Ovary (tissue), 9 donors: ENCODE results near the gene LMOD3. TPM values are rescaled to one million over a fixed set of nuclear protein-coding genes. Genes with fewer than 3 reads are reported as not detected.

Experiments
- DNase-seq, 5 donors: peaks; one replicate each; pipeline ENCODE4 v3.0.0-alpha.2; 2019 to 2020
- H3K27ac ChIP-seq, 2 donors: fragments of 200-600 bp; one replicate each; pipeline versions ENCODE4 v1.5.1 to v1.8.0; 2019 to 2022
- H3K27me3 ChIP-seq: fragments of 200-600 bp; one replicate; pipeline ENCODE4 v1.8.0; 2022
- H3K36me3 ChIP-seq: fragments of 200-600 bp; sonication (generic); one replicate; pipeline ENCODE4 v1.5.1; 2019
- H3K4me1 ChIP-seq: one replicate; pipeline ENCODE4 v1.8.1; 2013; ENCODE audit warnings: mild to moderate bottlenecking, moderate library complexity; ENCODE audit not compliant: insufficient read depth
- H3K4me3 ChIP-seq: fragments of 200-600 bp; sonication (generic); one replicate; pipeline ENCODE4 v1.5.1; 2017
- H3K9me3 ChIP-seq, 2 donors: fragments of 200-600 bp in 1 of 2; sonication (generic) in 1 of 2; one replicate each; pipeline versions ENCODE4 v1.5.1 to v1.8.1; 2013 to 2019; ENCODE audit warnings: mild to moderate bottlenecking in 1 of 2, moderate library complexity in 1 of 2
- CTCF ChIP-seq, 3 donors: fragments of 450-650 bp in 2 of 3; fragments of 200-600 bp in 1 of 3; IDR thresholded peaks; one replicate each; pipeline versions ENCODE4 v1.5.1 to v1.8.0; 2016 to 2022; ENCODE audit warnings: antibody characterized with exemption in 3 of 3, mild to moderate bottlenecking in 1 of 3
- EP300 ChIP-seq: sonication (generic); formaldehyde crosslinking; IDR thresholded peaks from one replicate; pipeline ENCODE4 v1.6.1; 2017; ENCODE audit warnings: antibody characterized with exemption
- POLR2A ChIP-seq: fragments of 450-650 bp; IDR thresholded peaks from one replicate; pipeline ENCODE4 v1.6.1; 2017; ENCODE audit warnings: antibody characterized with exemption, mild to moderate bottlenecking, moderate library complexity
- WGBS, 3 donors: extraction: QIAGEN DNeasy Blood & Tissue Kit in 1 of 3; methylation state at CpG; one replicate each; pipeline versions ENCODE4 v1.1.5 to v1.1.7; 2013 to 2017; 5-methylcytosine and 5-hydroxymethylcytosine counted together
- intact Hi-C, 4 donors: fragments of 100-400 bp; cut with DNase I; formaldehyde crosslinking; loops; one replicate each; pipeline versions ENCODE4 v1.11.0 to v1.15.1; 2022 to 2023
- polyA plus RNA-seq, 2 donors: library from polyadenylated mRNA; stranded (reverse); fragments of 200-250 nt in 1 of 2; fragments of 350-450 nt in 1 of 2; fragmentation: Illumina TruSeq in 1 of 2; extraction: RNeasy Lipid Tissue Mini Kit (QIAGEN cat#74804) in 1 of 2; gene quantifications; one replicate each; pipeline ENCODE4 v1.2.3, GENCODE V29; 2013 to 2014
- total RNA-seq, 7 donors: library from RNA; depleted of rRNA in 2 of 7; stranded (reverse); fragments of >200 nt in 2 of 7; fragmentation: NEBNext Ultra II Directional in 3 of 7; extraction: Animal tissue kit (Norgen Biotek cat#: 25700) in 3 of 7; gene quantifications; one replicate each; pipeline versions ENCODE4 v1.1.0 to v1.2.4, GENCODE V29; 2016 to 2023
- donor health status: DM: no; HTN: no; CAD: no; lungs with moderate emphysema.
- donor health status: DM: no; HTN: no; CAD: no.
- donor health status: Bipolar disorder and iron deficiency.
- donor health status: DM: yes; HTN: yes; CAD: no.
- donor health status: DM: no; HTN: no; CAD: no.
- donor health status: DM: yes; HTN: yes; CAD: no.

LMOD3 gene
- total and polyA plus RNA-seq, 9 donors, result 0.10 to 0.36 (median 0.13) TPM; not detected in 6

GRCh38 chr3:69063636-69064035, 58.8 kb downstream of the LMOD3 start:
- Histone ChIP-seq H3K4me1 (no peaks in the 10 kb centered on the region), H3K9me3 (no peaks in the 10 kb centered on the region), H3K27me3 (no peaks in the 10 kb centered on the region), H3K27ac (no peak overlapping the region), H3K4me3 (no peak overlapping the region), H3K36me3 (no peaks in the 10 kb centered on the region)
- TF ChIP-seq CTCF (IDR thresholded peaks at IDR 0.05) (no peak), POLR2A (no peak), EP300 (no peak)
- intact Hi-C loops, result no loop called here
- DNase-seq, result no peak
- WGBS, 3 donors, result 21 to 42% (median 35%) methylated on average over 2 of the region's 2 CpGs

DNA sequence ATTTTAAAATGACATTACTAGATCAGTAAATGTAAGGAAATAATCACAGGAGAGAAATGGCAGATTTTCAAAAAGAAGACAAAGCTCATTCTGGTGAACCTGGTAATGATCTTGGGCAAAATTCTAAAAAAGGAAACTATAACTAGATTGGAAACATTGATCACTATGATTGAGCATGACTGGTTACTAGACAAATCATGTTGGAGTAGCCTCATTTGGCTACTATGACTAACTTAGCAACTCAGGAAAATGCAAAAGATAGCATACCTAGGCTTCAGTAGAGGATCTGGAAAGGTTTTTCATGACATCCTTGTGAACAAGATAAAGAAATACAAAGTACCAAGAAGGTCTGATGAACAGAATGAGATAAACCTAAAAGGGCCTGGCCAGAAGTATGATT, 62.7 kb downstream of the LMOD3 start:
- Histone ChIP-seq H3K27ac (no peak overlapping the region), H3K36me3 (no peaks in the 10 kb centered on the region), H3K4me1 (no peaks in the 10 kb centered on the region), H3K27me3 (no peaks in the 10 kb centered on the region), H3K4me3 (no peak overlapping the region), H3K9me3 (no peaks in the 10 kb centered on the region)
- no peak for DNase-seq
- intact Hi-C loops, result no loop called here
- TF ChIP-seq POLR2A, result no peak
- no peak for TF ChIP-seq CTCF (IDR thresholded peaks at IDR 0.05)

GRCh38 chr3:69058947-69059224, 63.5 kb downstream of the LMOD3 start:
- TF ChIP-seq POLR2A (no peak), CTCF (IDR thresholded peaks at IDR 0.05) (no peak), EP300 (no peak)
- Histone ChIP-seq H3K36me3 (no peaks in the 10 kb centered on the region), H3K27ac (no peak overlapping the region), H3K4me1 (no peaks in the 10 kb centered on the region), H3K9me3 (no peaks in the 10 kb centered on the region), H3K4me3 (no peak overlapping the region), H3K27me3 (no peaks in the 10 kb centered on the region)
- 94 to 96% (median 95%) methylated on average over 2 of the region's 2 CpGs for WGBS, 3 donors
- intact Hi-C loops, result no loop called here
- no peak for DNase-seq

DNA sequence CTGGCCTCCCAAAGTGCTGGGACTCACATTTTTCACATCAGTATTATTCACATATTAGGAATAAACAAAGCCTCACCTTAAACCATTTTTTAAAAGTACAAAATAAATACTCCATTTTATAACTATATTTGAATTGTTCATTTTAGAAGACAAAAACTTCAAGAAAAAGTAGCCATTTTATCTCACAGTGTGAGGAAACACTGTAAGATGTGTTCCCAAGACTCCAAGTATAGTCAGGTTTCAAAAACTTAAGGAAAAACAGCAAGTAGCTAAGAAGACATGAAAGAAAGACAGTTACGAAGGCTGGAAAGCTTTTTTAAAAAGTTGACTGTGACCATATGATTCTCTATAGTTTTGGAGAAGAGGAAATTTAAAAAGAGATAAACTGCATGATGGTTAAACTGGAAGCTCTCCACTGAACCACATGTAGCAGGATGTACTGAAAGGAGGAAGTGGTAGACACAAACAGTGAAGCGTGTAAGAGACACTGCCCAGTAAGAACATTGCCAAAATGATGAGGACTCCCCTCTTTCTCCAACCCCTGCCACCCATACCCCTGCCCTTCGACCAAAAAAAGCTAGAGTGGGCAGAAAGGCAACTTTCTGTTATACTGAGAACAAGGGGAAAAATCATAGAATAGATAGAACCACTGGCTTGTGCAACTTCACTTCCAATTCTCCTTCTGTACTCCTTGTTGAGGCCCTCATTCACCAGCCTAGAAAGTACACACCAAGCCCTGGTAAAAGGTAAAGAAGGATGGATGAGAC, 64.0 kb downstream of the LMOD3 start:
- TF ChIP-seq EP300 (no peak), POLR2A (no peak), CTCF (IDR thresholded peaks at IDR 0.05) (no peak)
- H3K9me3 ChIP-seq, result no peaks in the 10 kb centered on the region
- intact Hi-C loops, result no loop called here
- H3K27me3 ChIP-seq, result no peaks in the 10 kb centered on the region
- H3K36me3 ChIP-seq, result no peaks in the 10 kb centered on the region
- no peaks in the 10 kb centered on the region for H3K4me1 ChIP-seq
- no peak overlapping the region for H3K27ac ChIP-seq
- no peak overlapping the region for H3K4me3 ChIP-seq
- no peak for DNase-seq
- 92 to 95% (median 92%) methylated on average over 3 of the region's 3 CpGs for WGBS, 3 donors

Other genes with a start within 250 kb of the LMOD3 start
- gene TAFA4, start 190.0 kb downstream of the LMOD3 start, total RNA-seq, result 1 to 10 TPM in 1 of 7 donors, under 1 TPM in 2, not detected in 4; 0.36 to 1.4 (median 0.79) TPM
- under 1 TPM in 1 of 2 donors, not detected in 1; 0.15 TPM for gene TAFA4, start 190.0 kb downstream of the LMOD3 start, polyA plus RNA-seq
- gene EOGT, start 108.9 kb downstream of the LMOD3 start, total RNA-seq, result 10 to 100 TPM; 12.1 to 40.7 (median 20.9) TPM
- 10 to 100 TPM; 13.1 to 22.7 TPM for gene EOGT, start 108.9 kb downstream of the LMOD3 start, polyA plus RNA-seq
- gene TMF1, start 70.3 kb downstream of the LMOD3 start, total RNA-seq, result 10 to 100 TPM; 24.1 to 36.4 (median 28.7) TPM
- 10 to 100 TPM; 10.7 to 14.2 TPM for gene TMF1, start 70.3 kb downstream of the LMOD3 start, polyA plus RNA-seq
- gene UBA3, start 42.2 kb downstream of the LMOD3 start, total RNA-seq, result 10 to 100 TPM; 43.7 to 54.9 (median 49.5) TPM
- 10 to 100 TPM; 34.7 to 42.9 TPM for gene UBA3, start 42.2 kb downstream of the LMOD3 start, polyA plus RNA-seq
- 100 to 1,000 TPM in 1 of 7 donors, 10 to 100 TPM in 6; 59.0 to 114 (median 77.4) TPM for gene ARL6IP5, start 37.7 kb downstream of the LMOD3 start, total RNA-seq
- gene ARL6IP5, start 37.7 kb downstream of the LMOD3 start, polyA plus RNA-seq, result 100 to 1,000 TPM in 1 of 2 donors, 10 to 100 TPM in 1; 80.7 to 197 TPM